MM.1S (cell line): ENCODE measurements around the gene FKBP2.

ENCODE experiments used
- EZH2 ChIP-seq: fragments of 300-600 bp; sonication (generic); optimal IDR thresholded peaks from 2 replicates; pipeline ENCODE3; 2017; ENCODE audit warnings: low read depth, mild to moderate bottlenecking, antibody characterized with exemption, low read length, mixed read lengths
- EZH2phosphoT487 ChIP-seq: fragments of 300-600 bp; sonication (generic); IDR thresholded peaks from 2 replicates; pipeline ENCODE4 v1.6.1; 2018; ENCODE audit warnings: antibody characterized with exemption, low read length
- TF ChIP-seq, protein P1 (sequence below): fragments of 300-600 bp; sonication (generic); IDR thresholded peaks from 2 replicates; pipeline ENCODE4 v1.5.1; 2016; ENCODE audit warnings: antibody characterized with exemption, low read length, mixed read lengths

DNA sequence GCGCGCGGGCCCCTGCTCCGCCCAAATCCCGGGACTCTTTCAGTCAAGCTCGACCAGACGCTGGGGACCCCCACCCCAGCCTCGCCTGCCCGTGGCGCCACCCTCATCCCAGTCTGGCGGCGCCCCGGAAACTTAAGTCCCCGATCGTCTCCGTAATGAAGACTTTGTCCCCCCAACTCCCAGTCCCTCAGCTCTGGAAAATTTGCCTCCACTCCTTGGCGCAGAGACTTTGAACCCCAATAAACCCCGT, 10.8 kb downstream of the FKBP2 start:
- TF ChIP-seq, protein P1, sequence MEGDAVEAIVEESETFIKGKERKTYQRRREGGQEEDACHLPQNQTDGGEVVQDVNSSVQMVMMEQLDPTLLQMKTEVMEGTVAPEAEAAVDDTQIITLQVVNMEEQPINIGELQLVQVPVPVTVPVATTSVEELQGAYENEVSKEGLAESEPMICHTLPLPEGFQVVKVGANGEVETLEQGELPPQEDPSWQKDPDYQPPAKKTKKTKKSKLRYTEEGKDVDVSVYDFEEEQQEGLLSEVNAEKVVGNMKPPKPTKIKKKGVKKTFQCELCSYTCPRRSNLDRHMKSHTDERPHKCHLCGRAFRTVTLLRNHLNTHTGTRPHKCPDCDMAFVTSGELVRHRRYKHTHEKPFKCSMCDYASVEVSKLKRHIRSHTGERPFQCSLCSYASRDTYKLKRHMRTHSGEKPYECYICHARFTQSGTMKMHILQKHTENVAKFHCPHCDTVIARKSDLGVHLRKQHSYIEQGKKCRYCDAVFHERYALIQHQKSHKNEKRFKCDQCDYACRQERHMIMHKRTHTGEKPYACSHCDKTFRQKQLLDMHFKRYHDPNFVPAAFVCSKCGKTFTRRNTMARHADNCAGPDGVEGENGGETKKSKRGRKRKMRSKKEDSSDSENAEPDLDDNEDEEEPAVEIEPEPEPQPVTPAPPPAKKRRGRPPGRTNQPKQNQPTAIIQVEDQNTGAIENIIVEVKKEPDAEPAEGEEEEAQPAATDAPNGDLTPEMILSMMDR, result no peak
- TF ChIP-seq EZH2 (no peak), EZH2phosphoT487 (no peak)
